OCI-LY3 (cell line): Measurements from ENCODE around the gene OPA3.

Experiments
- H2AFZ ChIP-seq: fragments of 200-600, 300-600 bp; shearing (Covaris generic); 2 replicates; pipeline ENCODE4 v1.6.0; 2014; ENCODE audit warnings: antibody characterized with exemption, low read depth, low read length
- H3K27ac ChIP-seq: fragments of 200-600, 300-600 bp; sonication (generic); 2 replicates; pipeline ENCODE4 v1.5.1; 2014; ENCODE audit warnings: mild to moderate bottlenecking, low read length, moderate library complexity, mixed read lengths
- H3K27me3 ChIP-seq: fragments of 200-600, 300-600 bp; sonication (generic); 2 replicates; pipeline ENCODE4 v1.6.1; 2014; ENCODE audit warnings: low read depth, low read length, mixed read lengths
- H3K36me3 ChIP-seq: fragments of 200-600, 300-600 bp; sonication (generic); replicated peaks from 2 replicates; pipeline ENCODE3; 2014; ENCODE audit warnings: low read depth, low read length, mixed read lengths
- H3K4me1 ChIP-seq: fragments of 300-600, 200-600 bp; sonication (generic); 2 replicates; pipeline ENCODE4 v1.6.1; 2014; ENCODE audit warnings: low read length, mixed read lengths
- H3K4me2 ChIP-seq: fragments of 200-600, 300-600 bp; sonication (generic); 2 replicates; pipeline ENCODE4 v1.6.1; 2014; ENCODE audit warnings: low read length, mixed read lengths
- H3K4me3 ChIP-seq: fragments of 300-600, 200-600 bp; sonication (generic); 2 replicates; pipeline ENCODE4 v1.5.1; 2014; ENCODE audit warnings: antibody characterized with exemption, mild to moderate bottlenecking, low read length, moderate library complexity
- H3K79me2 ChIP-seq: fragments of 300-600, 200-600 bp; shearing (Covaris generic); 2 replicates; pipeline ENCODE4 v1.6.1; 2014; ENCODE audit warnings: mild to moderate bottlenecking, low read length, mixed read lengths
- H3K9ac ChIP-seq: fragments of 300-600, 200-600 bp; shearing (Covaris generic); 2 replicates; pipeline ENCODE4 v1.6.0; 2014; ENCODE audit warnings: mild to moderate bottlenecking, low read length, moderate library complexity
- H3K9me3 ChIP-seq: fragments of 200-600, 300-600 bp; shearing (Covaris generic); 2 replicates; pipeline ENCODE4 v1.6.1; 2014; ENCODE audit warnings: low read length, mixed read lengths; ENCODE audit not compliant: insufficient read depth
- H4K20me1 ChIP-seq: fragments of 200-600, 300-600 bp; sonication (generic); 2 replicates; pipeline ENCODE4 v1.6.1; 2016; ENCODE audit warnings: low read length, mixed read lengths; ENCODE audit not compliant: insufficient read depth
- EZH2phosphoT487 ChIP-seq: fragments of 200-600 bp; shearing (Covaris generic); IDR thresholded peaks from 2 replicates; pipeline ENCODE4 v1.6.1; 2018; ENCODE audit warnings: antibody characterized with exemption, mixed run types, low read depth
- TF ChIP-seq, protein P1 (sequence below): fragments of 200-600, 300-600 bp; sonication (generic); IDR thresholded peaks from 2 replicates; pipeline ENCODE4 v1.5.1; 2014; ENCODE audit warnings: antibody characterized with exemption, low read length, low read depth

OPA3 gene

DNA sequence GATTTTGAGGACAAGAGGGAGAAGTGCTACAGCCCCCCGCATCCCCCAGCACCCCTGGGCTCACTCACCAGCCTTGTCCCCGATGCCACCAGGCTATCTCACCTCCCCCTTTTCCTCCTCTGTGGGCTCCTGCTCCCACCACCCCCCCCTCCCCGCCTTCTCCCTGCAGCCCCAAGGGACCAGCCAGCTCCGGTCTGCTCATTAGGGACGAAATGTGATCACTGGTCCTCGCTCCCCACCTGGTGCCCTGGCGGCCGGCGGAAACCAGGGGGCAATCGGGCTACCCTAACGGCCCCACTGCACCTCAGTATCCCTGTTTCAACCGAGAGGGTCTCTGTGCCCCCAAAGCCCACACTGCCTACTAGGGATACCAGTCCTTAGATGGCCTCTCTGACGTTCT is 14.7 kb upstream of the OPA3 start:
- no peak overlapping the region for H3K4me3 ChIP-seq
- H3K4me1 ChIP-seq = peaks cover 19% of the 10 kb centered on the region
- no peak overlapping the region for H3K9ac ChIP-seq
- H3K36me3 ChIP-seq = no peaks in the 10 kb centered on the region
- H4K20me1 ChIP-seq = no peaks in the 10 kb centered on the region
- no peak overlapping the region for H3K27ac ChIP-seq
- H3K9me3 ChIP-seq = no peaks in the 10 kb centered on the region
- H2AFZ ChIP-seq = 0 out of 2 replicates have a peak overlapping the region, but pooled peaks have one; percentile 99
- TF ChIP-seq, protein P1, sequence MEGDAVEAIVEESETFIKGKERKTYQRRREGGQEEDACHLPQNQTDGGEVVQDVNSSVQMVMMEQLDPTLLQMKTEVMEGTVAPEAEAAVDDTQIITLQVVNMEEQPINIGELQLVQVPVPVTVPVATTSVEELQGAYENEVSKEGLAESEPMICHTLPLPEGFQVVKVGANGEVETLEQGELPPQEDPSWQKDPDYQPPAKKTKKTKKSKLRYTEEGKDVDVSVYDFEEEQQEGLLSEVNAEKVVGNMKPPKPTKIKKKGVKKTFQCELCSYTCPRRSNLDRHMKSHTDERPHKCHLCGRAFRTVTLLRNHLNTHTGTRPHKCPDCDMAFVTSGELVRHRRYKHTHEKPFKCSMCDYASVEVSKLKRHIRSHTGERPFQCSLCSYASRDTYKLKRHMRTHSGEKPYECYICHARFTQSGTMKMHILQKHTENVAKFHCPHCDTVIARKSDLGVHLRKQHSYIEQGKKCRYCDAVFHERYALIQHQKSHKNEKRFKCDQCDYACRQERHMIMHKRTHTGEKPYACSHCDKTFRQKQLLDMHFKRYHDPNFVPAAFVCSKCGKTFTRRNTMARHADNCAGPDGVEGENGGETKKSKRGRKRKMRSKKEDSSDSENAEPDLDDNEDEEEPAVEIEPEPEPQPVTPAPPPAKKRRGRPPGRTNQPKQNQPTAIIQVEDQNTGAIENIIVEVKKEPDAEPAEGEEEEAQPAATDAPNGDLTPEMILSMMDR = no peak
- no peak for TF ChIP-seq EZH2phosphoT487
- H3K27me3 ChIP-seq = peaks cover 15% of the 10 kb centered on the region; the same call in 1 of the 2 replicates
- peak overlapping the region; percentile 89; the same call in 1 of the 2 replicates for H3K4me2 ChIP-seq
- H3K79me2 ChIP-seq = no peaks in the 10 kb centered on the region

DNA sequence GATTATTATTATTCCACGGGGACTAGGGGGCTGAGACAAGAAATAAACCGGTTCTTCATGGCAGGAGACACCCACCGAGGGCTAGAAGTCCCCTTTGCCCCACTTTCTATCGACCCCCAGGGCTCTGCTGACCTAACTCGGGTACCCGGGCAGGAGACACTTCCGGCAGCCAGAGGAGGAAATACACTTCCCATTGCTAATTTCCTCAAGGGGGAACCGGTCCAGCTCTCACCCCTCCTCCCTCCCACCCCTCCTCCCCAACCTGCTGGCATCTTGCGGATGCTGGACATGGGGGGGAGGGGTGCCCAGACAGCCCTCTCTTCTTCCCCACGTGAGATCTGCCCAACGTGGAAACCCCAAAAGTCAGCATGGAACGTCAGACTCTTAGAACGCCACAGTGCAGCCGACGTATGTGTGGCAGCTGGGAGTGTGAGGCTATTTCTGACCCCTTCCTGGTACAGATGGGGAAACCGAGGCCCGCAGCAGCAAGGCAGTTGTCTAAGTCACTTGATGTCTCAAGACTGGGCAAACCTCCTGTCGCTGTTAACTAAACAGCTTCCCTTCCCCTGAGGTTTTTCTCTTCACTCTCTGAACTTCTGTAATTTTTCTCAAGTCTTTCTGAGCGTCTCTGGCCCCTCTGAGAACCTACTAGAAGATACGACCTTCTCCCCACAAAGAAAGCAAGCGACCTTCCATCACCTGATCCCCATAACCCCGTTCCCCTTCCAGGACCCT is 13.8 kb upstream of the OPA3 start:
- H3K36me3 ChIP-seq = no peaks in the 10 kb centered on the region
- H3K4me2 ChIP-seq = peak overlapping the region; percentile 89
- TF ChIP-seq EZH2phosphoT487 = no peak
- TF ChIP-seq, protein P1 = no peak
- H3K4me1 ChIP-seq = peaks cover 19% of the 10 kb centered on the region
- peak overlapping the region; percentile 56 for H3K9ac ChIP-seq
- no peaks in the 10 kb centered on the region for H4K20me1 ChIP-seq
- H3K79me2 ChIP-seq = no peaks in the 10 kb centered on the region
- H3K4me3 ChIP-seq = peak overlapping the region; percentile 74
- H3K27me3 ChIP-seq = peaks cover 15% of the 10 kb centered on the region; the same call in 1 of the 2 replicates
- H3K9me3 ChIP-seq = no peaks in the 10 kb centered on the region
- no peak overlapping the region for H3K27ac ChIP-seq
- peak overlapping the region; percentile 99 for H2AFZ ChIP-seq

DNA sequence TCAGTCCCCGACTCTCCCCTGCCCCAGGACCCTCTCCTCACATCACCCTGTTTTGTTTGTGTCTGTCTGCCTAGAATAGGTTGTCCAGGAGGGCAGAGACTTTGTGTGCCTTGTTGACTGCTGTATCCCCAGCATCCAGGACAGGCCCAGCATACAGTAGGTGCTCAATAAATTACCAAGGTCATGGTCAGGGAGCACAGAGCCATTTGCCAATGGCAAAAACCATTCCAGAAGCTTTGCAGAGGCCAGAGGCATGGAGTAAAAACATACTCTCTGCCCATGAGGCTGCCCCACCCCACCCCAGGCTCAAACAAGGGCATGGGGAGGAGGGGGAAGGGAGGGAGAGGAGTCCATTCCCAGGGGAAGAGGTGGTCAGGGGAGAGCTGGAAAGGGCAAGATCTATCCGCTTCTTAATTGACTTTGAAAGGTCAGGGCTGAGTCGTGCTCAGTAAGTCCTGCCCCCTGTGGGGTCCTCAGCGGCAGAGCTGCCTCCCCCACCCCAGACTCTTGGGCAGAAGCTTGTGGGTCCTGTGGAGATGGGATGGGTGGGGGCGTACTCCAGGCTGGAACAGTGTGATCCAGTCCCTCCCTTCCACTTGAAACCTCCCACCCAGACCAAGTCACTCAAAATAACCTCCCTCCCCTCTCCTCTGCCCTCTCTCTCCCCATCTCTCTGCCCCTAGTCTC is 13.0 kb upstream of the OPA3 start:
- Histone ChIP-seq H3K4me2 (peak overlapping the region; percentile 89), H3K9ac (no peak overlapping the region), H3K36me3 (no peaks in the 10 kb centered on the region), H3K4me3 (peak overlapping the region; percentile 74; the same call in 1 of the 2 replicates), H3K79me2 (no peaks in the 10 kb centered on the region), H3K27me3 (peaks cover 15% of the 10 kb centered on the region; the same call in 1 of the 2 replicates), H2AFZ (peak overlapping the region; percentile 99), H3K9me3 (no peaks in the 10 kb centered on the region), H3K4me1 (peaks cover 19% of the 10 kb centered on the region), H4K20me1 (no peaks in the 10 kb centered on the region), H3K27ac (no peak overlapping the region)
- TF ChIP-seq, protein P1 = no peak
- TF ChIP-seq EZH2phosphoT487 = no peak

DNA sequence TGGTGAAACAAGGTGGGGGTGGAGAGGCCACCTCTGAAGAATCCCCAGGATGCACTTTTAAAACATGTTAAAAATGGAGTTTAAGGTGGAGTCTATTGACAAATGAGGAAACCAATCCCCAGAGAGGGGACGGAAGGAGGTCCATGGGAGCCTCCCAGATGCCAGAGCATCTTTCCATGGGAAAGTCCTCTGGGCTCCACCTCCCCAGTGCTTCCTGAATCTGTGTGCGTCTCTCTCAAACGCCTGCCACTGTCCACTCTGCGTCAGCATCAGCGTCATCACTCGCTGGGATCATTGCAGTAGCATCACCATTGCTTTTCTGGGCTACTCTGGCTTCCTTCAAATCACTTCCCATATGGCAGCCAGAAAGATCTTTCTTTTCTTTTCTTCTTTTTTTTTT is 11.2 kb upstream of the OPA3 start:
- H3K27me3 ChIP-seq = peaks cover 15% of the 10 kb centered on the region; the same call in 1 of the 2 replicates
- TF ChIP-seq EZH2phosphoT487 = no peak
- TF ChIP-seq, protein P1 = no peak
- H3K4me2 ChIP-seq = no peak overlapping the region
- H3K9me3 ChIP-seq = no peaks in the 10 kb centered on the region
- H3K4me3 ChIP-seq = no peak overlapping the region
- H3K9ac ChIP-seq = no peak overlapping the region
- H3K27ac ChIP-seq = no peak overlapping the region
- peaks cover 19% of the 10 kb centered on the region for H3K4me1 ChIP-seq
- no peaks in the 10 kb centered on the region for H3K36me3 ChIP-seq
- no peak overlapping the region for H2AFZ ChIP-seq
- H4K20me1 ChIP-seq = no peaks in the 10 kb centered on the region
- H3K79me2 ChIP-seq = no peaks in the 10 kb centered on the region
